Coronary artery (tissue), 2 donors: Measurements from ENCODE around the gene KCND2.

Source experiments
- DNase-seq: peaks from one replicate; pipeline ENCODE4 v3.0.0-alpha.2; 2017; ENCODE audit warnings: low spot score
- H3K27ac ChIP-seq, 2 donors: fragments of 200-600 bp; sonication (generic); one replicate each; pipeline ENCODE4 v1.5.1; 2016 to 2019
- H3K4me3 ChIP-seq: fragments of 200-600 bp; sonication (generic); 2 replicates; pipeline ENCODE4 v1.5.1; 2016; ENCODE audit warnings: mild to moderate bottlenecking, moderate library complexity
- CTCF ChIP-seq: fragments of 200-600 bp; sonication (generic); IDR thresholded peaks from one replicate; pipeline ENCODE4 v1.5.1; 2019; ENCODE audit warnings: antibody characterized with exemption

KCND2 gene

GRCh38 chr7:120799147-120799546 lies 526.2 kb downstream of the KCND2 start:
- no peak for DNase-seq
- no peak for TF ChIP-seq CTCF
- Histone ChIP-seq H3K27ac (no peak overlapping the region), H3K4me3 (no peak overlapping the region)
